Osteocyte (in vitro differentiated cells): Measurements from ENCODE around the gene SLC29A2. TPM values are rescaled to one million over a fixed set of nuclear protein-coding genes. Genes with fewer than 3 reads are reported as not detected.

Experiments used
- DNase-seq: peaks from one replicate; pipeline ENCODE4 v3.0.0; 2021; ENCODE audit warnings: mixed read lengths; ENCODE audit not compliant: unreplicated experiment; ENCODE audit errors: extremely low spot score
- H3K27ac Mint-ChIP-seq: one replicate; pipeline ENCODE4 v1.8.0; 2021; ENCODE audit warnings: mild to moderate bottlenecking, mixed read lengths; ENCODE audit not compliant: unreplicated experiment
- H3K27me3 Mint-ChIP-seq: one replicate; pipeline ENCODE4 v1.8.0; 2021; ENCODE audit warnings: mixed read lengths; ENCODE audit not compliant: unreplicated experiment
- H3K36me3 Mint-ChIP-seq: one replicate; pipeline ENCODE4 v1.8.0; 2021; ENCODE audit warnings: mixed read lengths; ENCODE audit not compliant: unreplicated experiment
- H3K4me1 Mint-ChIP-seq: one replicate; pipeline ENCODE4 v1.8.0; 2021; ENCODE audit warnings: mixed read lengths; ENCODE audit not compliant: unreplicated experiment
- H3K4me3 Mint-ChIP-seq: one replicate; pipeline ENCODE4 v1.8.0; 2021; ENCODE audit warnings: mild to moderate bottlenecking, moderate library complexity, mixed read lengths; ENCODE audit not compliant: unreplicated experiment
- H3K9me3 Mint-ChIP-seq: one replicate; pipeline ENCODE4 v1.8.0; 2021; ENCODE audit warnings: mixed read lengths; ENCODE audit not compliant: unreplicated experiment
- CTCF ChIP-seq: fragments of 200-600 bp; sonication (generic); IDR thresholded peaks from 2 replicates; pipeline ENCODE4 v1.5.0; 2021; ENCODE audit warnings: antibody characterized with exemption, mild to moderate bottlenecking, moderate library complexity
- total RNA-seq: library from RNA; stranded (reverse); gene quantifications from 2 replicates; pipeline ENCODE4 v1.2.1, GENCODE V29; 2021

Gene SLC29A2
- total RNA-seq, 1 donor from 2014 or later, result 3.6 TPM

GRCh38 chr11:66412110-66412509 lies 40.5 kb upstream of the SLC29A2 start:
- no peaks in the 10 kb centered on the region for H3K36me3 Mint-ChIP-seq
- TF ChIP-seq CTCF, result no peak
- no peaks in the 10 kb centered on the region for H3K9me3 Mint-ChIP-seq
- H3K27me3 Mint-ChIP-seq, result no peaks in the 10 kb centered on the region
- no peak overlapping the region for H3K27ac Mint-ChIP-seq
- no peak overlapping the region for H3K4me3 Mint-ChIP-seq
- DNase-seq, result no peak
- peaks cover 8% of the 10 kb centered on the region for H3K4me1 Mint-ChIP-seq

GRCh38 chr11:66411323-66411722 lies 39.8 kb upstream of the SLC29A2 start:
- H3K27ac Mint-ChIP-seq, result no peak overlapping the region
- H3K9me3 Mint-ChIP-seq, result no peaks in the 10 kb centered on the region
- H3K4me1 Mint-ChIP-seq, result peaks cover 8% of the 10 kb centered on the region
- H3K4me3 Mint-ChIP-seq, result no peak overlapping the region
- TF ChIP-seq CTCF, result no peak
- H3K36me3 Mint-ChIP-seq, result no peaks in the 10 kb centered on the region
- DNase-seq, result no peak
- H3K27me3 Mint-ChIP-seq, result peaks cover 3% of the 10 kb centered on the region

GRCh38 chr11:66410191-66410590 lies 38.6 kb upstream of the SLC29A2 start:
- H3K4me1 Mint-ChIP-seq, result peaks cover 8% of the 10 kb centered on the region
- no peak for DNase-seq
- H3K9me3 Mint-ChIP-seq, result no peaks in the 10 kb centered on the region
- no peaks in the 10 kb centered on the region for H3K36me3 Mint-ChIP-seq
- no peak overlapping the region for H3K4me3 Mint-ChIP-seq
- TF ChIP-seq CTCF, result no peak
- no peak overlapping the region for H3K27ac Mint-ChIP-seq
- peaks cover 10% of the 10 kb centered on the region for H3K27me3 Mint-ChIP-seq

- Mint-ChIP-seq H3K9me3 (no peaks in the 10 kb centered on the region), H3K36me3 (no peaks in the 10 kb centered on the region), H3K27me3 (peaks cover 19% of the 10 kb centered on the region), H3K27ac (no peak overlapping the region), H3K4me1 (peaks cover 8% of the 10 kb centered on the region), H3K4me3 (peak overlapping the region; percentile 14)
- TF ChIP-seq CTCF, result no peak
- no peak for DNase-seq
Measured at GRCh38 chr11:66409226-66409625, 37.7 kb upstream of the SLC29A2 start.

- no peaks in the 10 kb centered on the region for H3K36me3 Mint-ChIP-seq
- H3K4me1 Mint-ChIP-seq, result peaks cover 8% of the 10 kb centered on the region
- no peaks in the 10 kb centered on the region for H3K9me3 Mint-ChIP-seq
- peak; percentile 97 for DNase-seq
- peak; percentile 100 for TF ChIP-seq CTCF
- H3K27me3 Mint-ChIP-seq, result peaks cover 19% of the 10 kb centered on the region
- no peak overlapping the region for H3K27ac Mint-ChIP-seq
- H3K4me3 Mint-ChIP-seq, result peak overlapping the region; percentile 78
Measured at GRCh38 chr11:66408488-66409214, 37.1 kb upstream of the SLC29A2 start.
